Measurements from ENCODE around the gene ZRANB3.
"Not testable (repeated sequence)": the region's sequence is repeated elsewhere in the genome, so short reads cannot be mapped to it uniquely, and the experiment has no call there.

The ZRANB3 gene

DNA sequence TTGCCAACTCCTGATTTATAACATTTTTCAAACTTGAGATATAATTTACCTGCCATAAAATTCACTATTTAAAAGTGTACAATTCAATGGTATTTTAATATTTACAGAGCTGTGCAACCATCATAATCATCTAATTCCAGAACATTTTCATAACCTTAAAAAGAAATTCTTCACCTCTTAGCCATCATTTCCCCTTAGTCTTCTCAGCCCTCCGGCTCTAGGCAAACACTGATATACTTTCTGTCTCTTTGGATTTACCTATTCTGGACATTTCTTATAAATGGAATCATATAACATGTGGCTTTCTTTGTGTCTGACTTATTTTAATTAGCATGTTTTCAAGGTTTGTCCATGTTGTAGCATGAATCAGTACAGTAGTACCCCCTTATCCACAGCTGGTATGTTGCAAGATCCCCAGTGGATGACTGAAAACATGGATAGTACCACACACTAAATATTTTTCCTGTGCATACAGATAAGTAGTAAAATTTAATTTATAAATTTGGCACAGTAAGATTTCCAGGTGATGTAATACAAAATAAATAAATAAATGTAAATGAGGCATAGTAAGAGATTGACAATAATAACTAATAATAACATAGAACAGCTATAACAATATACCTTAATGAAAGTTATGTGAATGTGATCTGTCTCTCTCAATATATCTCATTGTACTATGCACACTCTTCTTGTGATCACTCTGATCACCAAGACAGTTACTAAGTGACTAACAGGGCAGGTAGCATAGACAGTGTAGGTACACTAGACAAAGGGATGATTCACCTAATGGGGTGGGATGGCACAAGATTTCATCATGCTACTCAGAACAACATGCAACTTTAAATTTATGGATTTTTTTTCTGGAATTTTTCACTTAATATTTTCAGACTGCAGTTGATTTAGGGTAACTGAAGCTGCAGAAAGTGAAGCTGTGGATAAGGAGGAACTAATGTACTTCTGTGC is 405.8 kb downstream of the ZRANB3 start:
- no peak overlapping the region for H3K27ac ChIP-seq
- TF ChIP-seq, protein P1, sequence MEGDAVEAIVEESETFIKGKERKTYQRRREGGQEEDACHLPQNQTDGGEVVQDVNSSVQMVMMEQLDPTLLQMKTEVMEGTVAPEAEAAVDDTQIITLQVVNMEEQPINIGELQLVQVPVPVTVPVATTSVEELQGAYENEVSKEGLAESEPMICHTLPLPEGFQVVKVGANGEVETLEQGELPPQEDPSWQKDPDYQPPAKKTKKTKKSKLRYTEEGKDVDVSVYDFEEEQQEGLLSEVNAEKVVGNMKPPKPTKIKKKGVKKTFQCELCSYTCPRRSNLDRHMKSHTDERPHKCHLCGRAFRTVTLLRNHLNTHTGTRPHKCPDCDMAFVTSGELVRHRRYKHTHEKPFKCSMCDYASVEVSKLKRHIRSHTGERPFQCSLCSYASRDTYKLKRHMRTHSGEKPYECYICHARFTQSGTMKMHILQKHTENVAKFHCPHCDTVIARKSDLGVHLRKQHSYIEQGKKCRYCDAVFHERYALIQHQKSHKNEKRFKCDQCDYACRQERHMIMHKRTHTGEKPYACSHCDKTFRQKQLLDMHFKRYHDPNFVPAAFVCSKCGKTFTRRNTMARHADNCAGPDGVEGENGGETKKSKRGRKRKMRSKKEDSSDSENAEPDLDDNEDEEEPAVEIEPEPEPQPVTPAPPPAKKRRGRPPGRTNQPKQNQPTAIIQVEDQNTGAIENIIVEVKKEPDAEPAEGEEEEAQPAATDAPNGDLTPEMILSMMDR (IDR thresholded peaks at IDR 0.05), result no peak
- DNase-seq (ENCODE audit: low spot score), result no peak
- no peak overlapping the region for H3K4me3 ChIP-seq

DNA sequence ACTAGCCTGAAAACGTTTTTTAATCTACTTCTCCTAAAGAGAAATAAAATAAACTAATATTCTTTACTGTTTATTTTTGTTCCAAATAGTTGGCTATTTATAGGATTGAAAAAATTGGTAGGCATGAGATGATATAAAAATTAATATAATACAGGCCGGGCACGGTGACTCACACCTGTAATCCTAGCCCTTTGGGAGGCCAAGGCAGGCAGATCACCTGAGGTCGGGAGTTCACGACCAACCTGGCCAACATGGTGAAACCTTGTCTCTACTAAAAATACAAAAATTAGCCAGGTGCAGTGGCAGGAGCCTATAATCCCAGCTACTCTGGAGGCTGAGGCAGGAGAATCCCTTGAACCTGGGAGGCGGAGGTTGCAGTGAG is 409.4 kb downstream of the ZRANB3 start:
- DNase-seq (ENCODE audit: low spot score); H3K4me3 ChIP-seq; H3K27ac ChIP-seq: not testable (repeated sequence)

DNA sequence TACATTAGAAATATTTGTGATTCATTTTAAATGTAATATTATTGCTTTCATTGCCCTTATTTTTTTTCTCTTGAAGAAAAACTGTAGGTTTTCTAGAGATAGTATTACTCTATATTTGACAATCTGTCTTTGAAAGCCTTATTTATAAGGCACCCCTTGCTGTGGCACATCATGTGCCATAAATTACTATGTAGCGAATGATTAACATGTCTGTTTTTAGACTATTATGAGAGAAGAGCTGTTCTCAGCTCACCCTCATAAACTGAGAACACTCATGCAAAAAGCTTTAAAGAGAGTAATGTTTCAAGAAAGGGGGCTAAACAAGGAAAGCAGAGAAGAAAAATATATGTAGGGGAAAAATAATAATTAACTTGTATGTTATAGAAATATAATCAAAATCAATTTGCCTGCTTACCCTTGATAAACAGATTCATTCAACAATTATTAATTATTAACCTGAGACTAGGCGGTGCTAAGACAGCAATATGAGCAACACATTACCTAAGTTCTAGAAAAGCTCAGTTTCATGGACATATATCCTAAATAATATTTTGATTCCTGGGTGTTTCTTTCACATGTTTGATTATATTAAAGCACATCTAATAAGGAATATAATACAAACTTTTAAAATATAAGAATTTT is 409.9 kb downstream of the ZRANB3 start:
- Histone ChIP-seq H3K4me3 (no peak overlapping the region), H3K27ac (no peak overlapping the region)
- no peak for DNase-seq (ENCODE audit: low spot score)
- TF ChIP-seq, protein P1 (IDR thresholded peaks at IDR 0.05), result no peak

DNA sequence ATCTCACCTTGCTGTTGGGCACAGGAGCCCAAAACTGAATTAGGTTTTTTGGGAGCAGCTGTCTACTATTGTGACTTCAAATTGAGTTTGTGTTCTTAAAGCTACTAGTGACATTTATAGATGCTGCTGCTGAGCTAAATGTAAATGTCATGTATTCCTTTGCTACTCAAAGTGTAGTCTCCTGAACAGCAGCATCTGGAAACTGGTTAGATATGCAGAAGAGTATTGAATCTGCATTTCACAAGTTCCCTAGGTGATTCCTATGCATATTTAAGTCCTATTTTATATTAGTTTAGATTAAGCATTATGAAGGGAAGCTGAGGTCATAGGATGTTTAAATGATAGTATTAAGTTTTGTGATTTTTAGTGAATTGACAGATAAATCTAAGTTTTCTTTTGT is 411.4 kb downstream of the ZRANB3 start:
- TF ChIP-seq, protein P1 (IDR thresholded peaks at IDR 0.05), result no peak
- Histone ChIP-seq H3K4me3 (no peak overlapping the region), H3K27ac (no peak overlapping the region)
- DNase-seq (ENCODE audit: low spot score), result no peak

DNA sequence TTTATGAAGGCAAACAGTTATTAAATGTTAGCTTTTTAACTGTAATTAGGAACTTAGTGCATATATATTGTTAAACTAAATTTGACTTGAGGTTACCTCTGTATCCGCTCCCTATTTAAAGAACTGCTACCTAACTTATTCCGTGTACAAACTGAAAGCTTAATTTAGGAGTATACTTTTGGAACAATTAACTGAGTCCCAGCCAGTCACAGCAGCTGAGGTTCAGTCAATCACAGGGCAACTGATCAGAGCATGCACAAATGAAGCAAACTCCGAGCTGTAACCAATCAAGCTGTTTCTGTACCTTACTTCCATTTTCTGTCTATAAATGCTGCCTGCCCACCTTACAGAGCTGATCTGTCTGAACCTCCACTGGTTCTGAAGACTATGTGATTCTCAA is 417.7 kb downstream of the ZRANB3 start:
- DNase-seq (ENCODE audit: low spot score), result no peak
- Histone ChIP-seq H3K27ac (no peak overlapping the region), H3K4me3 (no peak overlapping the region)
- TF ChIP-seq, protein P1 (IDR thresholded peaks at IDR 0.05), result no peak

DNA sequence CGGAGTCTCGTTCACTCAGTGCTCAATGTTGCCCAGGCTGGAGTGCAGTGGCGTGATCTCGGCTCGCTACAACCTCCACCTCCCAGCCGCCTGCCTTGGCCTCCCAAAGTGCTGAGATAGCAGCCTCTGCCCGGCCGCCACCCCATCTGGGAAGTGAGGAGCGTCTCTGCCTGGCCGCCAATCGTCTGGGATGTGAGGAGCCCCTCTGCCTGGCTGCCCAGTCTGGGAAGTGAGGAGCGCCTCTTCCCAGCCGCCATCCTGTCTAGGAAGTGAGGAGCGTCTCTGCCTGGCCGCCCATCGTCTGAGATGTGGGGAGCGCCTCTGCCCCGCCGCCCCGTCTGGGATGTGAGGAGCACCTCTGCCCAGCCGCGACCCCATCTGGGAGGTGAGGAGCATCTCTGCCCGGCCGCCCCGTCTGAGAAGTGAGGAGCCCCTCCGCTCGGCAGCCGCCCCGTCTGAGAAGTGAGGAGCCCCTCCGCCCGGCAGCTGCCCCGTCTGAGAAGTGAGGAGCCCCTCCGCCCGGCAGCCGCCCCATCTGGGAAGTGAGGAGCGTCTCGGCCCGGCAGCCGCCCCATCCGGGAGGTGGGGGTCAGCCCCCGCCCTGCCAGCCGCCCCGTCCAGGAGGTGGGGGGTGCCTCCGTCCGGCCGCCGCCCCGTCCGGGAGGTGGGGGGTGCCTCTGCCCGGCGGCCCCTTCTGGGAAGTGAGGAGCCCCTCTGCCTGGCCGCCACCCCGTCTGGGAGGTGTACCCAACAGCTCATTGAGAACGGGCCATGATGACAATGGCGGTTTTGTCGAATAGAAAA is 425.3 kb downstream of the ZRANB3 start:
- H3K4me3 ChIP-seq; H3K27ac ChIP-seq; DNase-seq (ENCODE audit: low spot score): not testable (repeated sequence)

DNA sequence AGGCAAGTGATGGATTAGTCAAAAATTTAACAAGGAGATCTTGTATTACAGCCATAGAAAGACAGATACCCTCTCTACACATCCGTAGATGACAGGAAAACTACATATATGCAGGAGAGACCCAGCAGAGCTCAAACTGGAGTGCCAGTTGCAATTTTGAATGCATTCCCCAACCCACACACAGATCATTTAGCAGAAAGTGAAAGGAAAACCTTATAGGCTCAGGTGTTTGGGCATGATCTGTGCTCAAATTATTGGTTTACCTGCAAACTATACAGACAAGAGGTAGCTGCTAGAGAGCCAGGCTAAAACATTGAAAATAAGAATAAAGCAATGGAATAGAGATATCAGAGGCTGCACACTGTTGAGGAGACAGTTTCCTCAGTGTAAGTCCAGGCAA is 427.2 kb downstream of the ZRANB3 start:
- Histone ChIP-seq H3K4me3 (no peak overlapping the region), H3K27ac (no peak overlapping the region)
- no peak for DNase-seq (ENCODE audit: low spot score)
- TF ChIP-seq, protein P1 (IDR thresholded peaks at IDR 0.05), result no peak

All from coronary artery (tissue), 2 donors.